ENCODE measurements around the gene POLE3. TPM values are rescaled to one million over a fixed set of nuclear protein-coding genes. Genes with fewer than 3 reads are reported as not detected.

POLE3 gene
- total and polyA plus RNA-seq, 2 experiments from 2014 or later, result 32.5 to 36.8 TPM

DNA sequence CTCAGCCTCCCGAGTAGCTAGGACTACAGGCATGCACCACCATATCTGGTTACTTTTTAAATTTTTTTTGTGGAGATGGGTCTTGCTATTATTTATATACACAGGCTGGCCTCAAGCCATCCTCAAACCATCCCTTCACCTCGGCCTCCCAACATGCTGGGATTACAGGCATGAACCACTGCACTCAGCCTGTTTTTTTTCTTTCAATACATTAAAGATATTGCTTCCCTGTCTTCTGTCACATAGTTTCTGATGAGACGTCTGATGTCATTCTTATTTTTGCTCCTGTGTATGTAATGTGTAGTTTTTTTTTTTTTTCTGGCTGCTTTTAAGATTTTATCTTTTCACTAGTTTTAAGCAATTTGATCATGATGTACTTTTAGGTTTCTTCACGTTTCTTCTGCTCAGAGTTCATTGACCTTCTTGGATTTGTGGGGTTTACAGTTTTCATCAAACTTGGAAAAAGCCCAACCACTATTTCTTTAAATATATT, 41.7 kb upstream of the POLE3 start:
- H3K79me2 ChIP-seq, result no peaks in the 10 kb centered on the region
- TF ChIP-seq EZH2phosphoT487 (IDR thresholded peaks at IDR 0.05; ENCODE audit: low read depth, severe bottlenecking, unreplicated experiment) (no peak), EZH2 (IDR thresholded peaks at IDR 0.05; ENCODE audit: borderline replicate concordance) (no peak)
- TF ChIP-seq, protein P1, sequence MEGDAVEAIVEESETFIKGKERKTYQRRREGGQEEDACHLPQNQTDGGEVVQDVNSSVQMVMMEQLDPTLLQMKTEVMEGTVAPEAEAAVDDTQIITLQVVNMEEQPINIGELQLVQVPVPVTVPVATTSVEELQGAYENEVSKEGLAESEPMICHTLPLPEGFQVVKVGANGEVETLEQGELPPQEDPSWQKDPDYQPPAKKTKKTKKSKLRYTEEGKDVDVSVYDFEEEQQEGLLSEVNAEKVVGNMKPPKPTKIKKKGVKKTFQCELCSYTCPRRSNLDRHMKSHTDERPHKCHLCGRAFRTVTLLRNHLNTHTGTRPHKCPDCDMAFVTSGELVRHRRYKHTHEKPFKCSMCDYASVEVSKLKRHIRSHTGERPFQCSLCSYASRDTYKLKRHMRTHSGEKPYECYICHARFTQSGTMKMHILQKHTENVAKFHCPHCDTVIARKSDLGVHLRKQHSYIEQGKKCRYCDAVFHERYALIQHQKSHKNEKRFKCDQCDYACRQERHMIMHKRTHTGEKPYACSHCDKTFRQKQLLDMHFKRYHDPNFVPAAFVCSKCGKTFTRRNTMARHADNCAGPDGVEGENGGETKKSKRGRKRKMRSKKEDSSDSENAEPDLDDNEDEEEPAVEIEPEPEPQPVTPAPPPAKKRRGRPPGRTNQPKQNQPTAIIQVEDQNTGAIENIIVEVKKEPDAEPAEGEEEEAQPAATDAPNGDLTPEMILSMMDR (IDR thresholded peaks at IDR 0.05; ENCODE audit: poor library complexity), result no peak
- H3K36me3 ChIP-seq (replicated peaks; ENCODE audit: insufficient read depth, low read depth), result no peaks in the 10 kb centered on the region
- peak overlapping the region; percentile 12 for H3K27ac ChIP-seq
- no peak for DNase-seq (ENCODE audit: low spot score)
- H3K27me3 ChIP-seq, result no peaks in the 10 kb centered on the region
- no peak overlapping the region for H3K4me3 ChIP-seq
- H4K20me1 ChIP-seq (ENCODE audit: insufficient read depth, poor library complexity, severe bottlenecking), result no peaks in the 10 kb centered on the region
- H3K9me3 ChIP-seq (ENCODE audit: low read depth), result no peaks in the 10 kb centered on the region
- peaks cover 27% of the 10 kb centered on the region for H3K4me1 ChIP-seq (ENCODE audit: insufficient read depth)
- no peak overlapping the region for H3K4me2 ChIP-seq
- whole genome bisulfite sequencing (ENCODE audit: low lambda C conversion rate, missing lambda C conversion rate), result 59% methylated on average over 4 of the region's 4 CpGs
- no peak overlapping the region for H2AFZ ChIP-seq
- no peaks in the 10 kb centered on the region for H3K9me2 ChIP-seq (replicated peaks; ENCODE audit: insufficient read depth)

DNA sequence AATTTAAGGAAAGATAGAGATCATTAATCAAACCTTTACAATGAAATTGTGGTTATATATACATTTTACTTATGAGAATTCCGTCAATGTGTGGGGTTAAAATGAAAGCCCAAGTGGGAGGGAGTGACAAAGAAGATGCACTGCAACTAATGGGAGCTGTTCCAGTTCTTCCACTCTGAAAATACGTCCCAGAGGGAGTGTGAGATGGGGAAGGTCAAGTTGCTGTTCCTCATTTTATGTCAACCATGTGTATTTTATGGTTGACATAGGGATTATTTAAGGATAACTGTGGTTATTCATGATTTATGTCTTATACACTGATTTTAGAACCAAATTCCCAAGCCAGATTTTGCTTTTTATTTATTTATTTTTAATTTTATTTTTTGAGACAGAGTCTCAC, 38.9 kb upstream of the POLE3 start:
- DNase-seq (ENCODE audit: low spot score), result no peak
- H3K4me1 ChIP-seq (ENCODE audit: insufficient read depth), result peaks cover 6% of the 10 kb centered on the region
- no peak overlapping the region for H2AFZ ChIP-seq

DNA sequence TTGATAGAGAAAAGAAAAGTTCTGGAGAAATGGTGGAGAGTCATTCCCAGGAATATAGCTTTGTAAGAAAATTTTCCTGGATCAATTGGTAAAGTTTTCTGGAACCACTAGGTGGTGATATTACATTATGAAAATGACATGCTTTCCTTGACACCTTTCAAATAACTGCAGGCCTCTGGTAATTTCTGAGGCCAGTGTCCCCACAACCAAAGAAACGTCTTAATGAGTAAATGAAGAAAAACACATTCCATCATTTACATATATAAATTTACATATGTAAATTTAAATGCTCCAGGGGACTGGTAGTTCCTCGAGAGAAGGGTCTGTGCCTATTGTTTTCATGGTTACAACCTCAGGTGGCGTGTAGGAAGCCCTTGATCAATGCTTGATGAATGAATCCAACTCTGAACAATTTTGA, 35.9 kb upstream of the POLE3 start:
- H3K27ac ChIP-seq, result no peak overlapping the region
- WGBS (ENCODE audit: low lambda C conversion rate, missing lambda C conversion rate), result 56% methylated on average over 3 of the region's 3 CpGs
- no peaks in the 10 kb centered on the region for H3K4me1 ChIP-seq (ENCODE audit: insufficient read depth)
- H3K9me3 ChIP-seq (ENCODE audit: low read depth), result no peaks in the 10 kb centered on the region
- no peak overlapping the region for H3K4me2 ChIP-seq
- H3K9me2 ChIP-seq (replicated peaks; ENCODE audit: insufficient read depth), result no peaks in the 10 kb centered on the region
- no peaks in the 10 kb centered on the region for H4K20me1 ChIP-seq (ENCODE audit: insufficient read depth, poor library complexity, severe bottlenecking)
- no peaks in the 10 kb centered on the region for H3K36me3 ChIP-seq (replicated peaks; ENCODE audit: insufficient read depth, low read depth)
- TF ChIP-seq, protein P1 (IDR thresholded peaks at IDR 0.05; ENCODE audit: poor library complexity), result peak; percentile 70
- TF ChIP-seq EZH2phosphoT487 (IDR thresholded peaks at IDR 0.05; ENCODE audit: low read depth, severe bottlenecking, unreplicated experiment) (no peak), EZH2 (IDR thresholded peaks at IDR 0.05; ENCODE audit: borderline replicate concordance) (no peak)
- no peaks in the 10 kb centered on the region for H3K27me3 ChIP-seq
- no peak overlapping the region for H3K4me3 ChIP-seq
- H2AFZ ChIP-seq, result no peak overlapping the region
- peak; percentile 56 for DNase-seq (ENCODE audit: low spot score)
- no peaks in the 10 kb centered on the region for H3K79me2 ChIP-seq

More for the DNA sequence above, 38.9 kb upstream of the POLE3 start:
- Histone ChIP-seq H3K4me2 (no peak overlapping the region), H4K20me1 (ENCODE audit: insufficient read depth, poor library complexity, severe bottlenecking) (no peaks in the 10 kb centered on the region), H3K27me3 (no peaks in the 10 kb centered on the region), H3K9me2 (replicated peaks; ENCODE audit: insufficient read depth) (no peaks in the 10 kb centered on the region), H3K36me3 (replicated peaks; ENCODE audit: insufficient read depth, low read depth) (no peaks in the 10 kb centered on the region), H3K27ac (no peak overlapping the region), H3K79me2 (no peaks in the 10 kb centered on the region), H3K4me3 (no peak overlapping the region), H3K9me3 (ENCODE audit: low read depth) (no peaks in the 10 kb centered on the region)
- WGBS (ENCODE audit: low lambda C conversion rate, missing lambda C conversion rate), result 79% methylated on average over 2 of the region's 2 CpGs
- TF ChIP-seq EZH2phosphoT487 (IDR thresholded peaks at IDR 0.05; ENCODE audit: low read depth, severe bottlenecking, unreplicated experiment) (no peak), EZH2 (IDR thresholded peaks at IDR 0.05; ENCODE audit: borderline replicate concordance) (no peak)
- TF ChIP-seq, protein P1 (IDR thresholded peaks at IDR 0.05; ENCODE audit: poor library complexity), result no peak
